Nephron (organoid): ENCODE results near the gene IGFBP7.

Experiments
- H3K27ac Mint-ChIP-seq, 3 experiments: 2 replicates each; pipeline ENCODE4 v1.8.0; 2020; ENCODE audit warnings: mixed read lengths in 3 of 3, mild to moderate bottlenecking in 2 of 3, moderate library complexity in 1 of 3
- H3K27me3 Mint-ChIP-seq: 2 replicates; pipeline ENCODE4 v1.8.0; 2021; ENCODE audit warnings: low read depth, mild to moderate bottlenecking, moderate library complexity, mixed read lengths
- H3K36me3 Mint-ChIP-seq: 2 replicates; pipeline ENCODE4 v1.8.0; 2020; ENCODE audit warnings: low read depth, mixed read lengths
- H3K4me1 Mint-ChIP-seq: 2 replicates; pipeline ENCODE4 v1.8.0; 2020; ENCODE audit warnings: mixed read lengths
- H3K4me3 Mint-ChIP-seq, 3 experiments: 2 replicates each; pipeline ENCODE4 v1.8.0; 2020; ENCODE audit warnings: mild to moderate bottlenecking in 3 of 3, mixed read lengths in 3 of 3, moderate library complexity in 2 of 3
- H3K9me3 Mint-ChIP-seq: 2 replicates; pipeline ENCODE4 v1.8.0; 2020; ENCODE audit warnings: mixed read lengths
- TF ChIP-seq, protein P1 (sequence below), 3 experiments: fragments of 200-600 bp; sonication (generic); IDR thresholded peaks; one replicate each; pipeline ENCODE4 v1.5.0; 2021; ENCODE audit warnings: antibody characterized with exemption in 3 of 3; ENCODE audit not compliant: unreplicated experiment in 3 of 3

The IGFBP7 gene

GRCh38 chr4:57086031-57086723, 24.0 kb downstream of the IGFBP7 start:
- H3K4me3 Mint-ChIP-seq = no peak overlapping the region
- peaks cover 38% of the 10 kb centered on the region for H3K36me3 Mint-ChIP-seq
- no peaks in the 10 kb centered on the region for H3K27me3 Mint-ChIP-seq
- peak overlapping the region in 1 of 3 experiments; percentile 31 for H3K27ac Mint-ChIP-seq
- TF ChIP-seq, protein P1, sequence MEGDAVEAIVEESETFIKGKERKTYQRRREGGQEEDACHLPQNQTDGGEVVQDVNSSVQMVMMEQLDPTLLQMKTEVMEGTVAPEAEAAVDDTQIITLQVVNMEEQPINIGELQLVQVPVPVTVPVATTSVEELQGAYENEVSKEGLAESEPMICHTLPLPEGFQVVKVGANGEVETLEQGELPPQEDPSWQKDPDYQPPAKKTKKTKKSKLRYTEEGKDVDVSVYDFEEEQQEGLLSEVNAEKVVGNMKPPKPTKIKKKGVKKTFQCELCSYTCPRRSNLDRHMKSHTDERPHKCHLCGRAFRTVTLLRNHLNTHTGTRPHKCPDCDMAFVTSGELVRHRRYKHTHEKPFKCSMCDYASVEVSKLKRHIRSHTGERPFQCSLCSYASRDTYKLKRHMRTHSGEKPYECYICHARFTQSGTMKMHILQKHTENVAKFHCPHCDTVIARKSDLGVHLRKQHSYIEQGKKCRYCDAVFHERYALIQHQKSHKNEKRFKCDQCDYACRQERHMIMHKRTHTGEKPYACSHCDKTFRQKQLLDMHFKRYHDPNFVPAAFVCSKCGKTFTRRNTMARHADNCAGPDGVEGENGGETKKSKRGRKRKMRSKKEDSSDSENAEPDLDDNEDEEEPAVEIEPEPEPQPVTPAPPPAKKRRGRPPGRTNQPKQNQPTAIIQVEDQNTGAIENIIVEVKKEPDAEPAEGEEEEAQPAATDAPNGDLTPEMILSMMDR (IDR thresholded peaks at IDR 0.05; ENCODE audit: unreplicated experiment in 3 of 3) = no peak
- peaks cover 18% of the 10 kb centered on the region for H3K4me1 Mint-ChIP-seq
- peaks cover 5% of the 10 kb centered on the region for H3K9me3 Mint-ChIP-seq

DNA sequence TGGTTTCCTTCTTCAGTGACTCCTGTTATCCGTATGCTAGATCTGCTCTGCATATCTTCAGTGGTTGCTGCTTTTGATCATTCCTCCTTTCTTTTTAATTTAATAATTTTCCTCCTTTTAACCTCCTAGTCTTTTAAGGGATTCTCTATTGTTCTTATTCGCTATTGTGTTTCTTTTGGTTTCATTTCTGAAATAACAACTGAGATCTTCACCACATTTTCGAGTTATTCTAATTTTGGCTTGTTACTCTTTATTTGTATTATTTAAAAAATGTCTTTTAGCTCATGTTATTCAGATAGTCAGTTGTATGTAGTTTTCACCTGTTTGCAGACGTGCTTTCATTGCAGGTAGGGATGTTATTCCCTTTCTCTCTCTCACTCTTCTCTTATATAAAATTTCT, 24.9 kb downstream of the IGFBP7 start:
- TF ChIP-seq, protein P1 (IDR thresholded peaks at IDR 0.05; ENCODE audit: unreplicated experiment in 3 of 3) = no peak
- H3K27me3 Mint-ChIP-seq = no peaks in the 10 kb centered on the region
- no peak overlapping the region for H3K4me3 Mint-ChIP-seq
- peaks cover 5% of the 10 kb centered on the region for H3K9me3 Mint-ChIP-seq
- no peak overlapping the region for H3K27ac Mint-ChIP-seq
- peaks cover 38% of the 10 kb centered on the region for H3K36me3 Mint-ChIP-seq
- H3K4me1 Mint-ChIP-seq = peaks cover 25% of the 10 kb centered on the region

- Mint-ChIP-seq H3K4me1 (peaks cover 29% of the 10 kb centered on the region), H3K4me3 (no peak overlapping the region), H3K27me3 (no peaks in the 10 kb centered on the region), H3K27ac (no peak overlapping the region), H3K9me3 (peaks cover 5% of the 10 kb centered on the region), H3K36me3 (peaks cover 29% of the 10 kb centered on the region)
- TF ChIP-seq, protein P1 (IDR thresholded peaks at IDR 0.05; ENCODE audit: unreplicated experiment in 3 of 3) = no peak
Measured at GRCh38 chr4:57084360-57084759, 25.8 kb downstream of the IGFBP7 start.

- TF ChIP-seq, protein P1 (IDR thresholded peaks at IDR 0.05; ENCODE audit: unreplicated experiment in 3 of 3) = no peak
- Mint-ChIP-seq H3K27me3 (no peaks in the 10 kb centered on the region), H3K27ac (peak overlapping the region; percentile 47 to 89 (median 73))
Measured at GRCh38 chr4:57083090-57083489, 27.1 kb downstream of the IGFBP7 start.

DNA sequence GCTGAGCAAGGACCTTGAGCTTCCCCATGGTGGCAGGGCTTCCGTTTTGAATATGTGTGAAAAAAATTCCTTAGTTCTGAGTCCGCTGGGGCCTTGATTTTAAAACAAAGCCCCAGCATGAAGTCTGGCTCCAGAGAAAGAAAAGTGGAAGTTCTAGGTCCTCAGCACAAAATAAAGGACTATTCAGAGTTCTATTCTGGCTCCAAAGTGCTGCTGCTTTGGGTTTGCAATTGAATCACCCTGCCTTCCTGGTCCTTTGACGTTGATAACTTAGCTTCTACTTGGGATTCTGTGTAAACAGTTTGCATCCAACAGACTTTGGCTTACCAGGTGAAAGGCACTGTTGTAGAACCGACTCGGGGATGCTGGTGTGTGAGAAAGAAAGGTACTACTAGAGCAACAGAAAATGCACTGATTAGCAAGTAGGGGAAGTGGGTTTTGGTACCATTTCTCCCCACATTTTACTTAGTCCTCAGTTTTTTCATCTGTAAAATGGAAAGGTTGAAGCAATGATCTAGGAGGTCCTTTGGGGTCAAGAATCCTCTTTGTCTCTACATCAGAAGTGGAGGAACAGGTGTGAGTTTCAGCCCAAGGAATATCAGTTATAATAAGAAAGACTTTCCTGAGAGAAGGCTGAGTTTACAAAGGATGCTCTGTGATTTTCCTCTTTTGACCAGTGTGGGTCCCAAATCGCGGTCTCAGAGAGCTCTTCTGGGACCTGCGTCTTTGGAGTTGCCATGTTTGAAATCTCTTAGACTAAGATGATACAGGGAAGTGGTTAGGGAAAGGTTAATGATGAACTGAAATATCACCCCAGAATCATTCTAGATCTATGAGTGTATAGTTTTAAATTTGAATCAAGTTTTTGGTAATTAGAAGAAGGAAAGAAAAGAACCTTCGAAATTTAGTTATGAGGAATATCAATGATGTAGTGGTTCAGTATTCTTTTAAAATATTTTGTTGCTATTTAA, 28.2 kb downstream of the IGFBP7 start:
- Mint-ChIP-seq H3K9me3 (peaks cover 5% of the 10 kb centered on the region), H3K4me3 (no peak overlapping the region), H3K27me3 (no peaks in the 10 kb centered on the region), H3K36me3 (peaks cover 20% of the 10 kb centered on the region), H3K27ac (peak overlapping the region; percentile 88 to 96 (median 89)), H3K4me1 (peaks cover 42% of the 10 kb centered on the region)
- TF ChIP-seq, protein P1 (IDR thresholded peaks at IDR 0.05; ENCODE audit: unreplicated experiment in 3 of 3) = no peak

More at GRCh38 chr4:57083090-57083489, 27.1 kb downstream of the IGFBP7 start:
- peaks cover 41% of the 10 kb centered on the region for H3K4me1 Mint-ChIP-seq
- peaks cover 5% of the 10 kb centered on the region for H3K9me3 Mint-ChIP-seq
- H3K4me3 Mint-ChIP-seq = no peak overlapping the region
- H3K36me3 Mint-ChIP-seq = peaks cover 28% of the 10 kb centered on the region
